Gastroesophageal sphincter (tissue), 4 donors: ENCODE data around the gene ROR2. TPM values are rescaled to one million over a fixed set of nuclear protein-coding genes. Genes with fewer than 3 reads are reported as not detected.

ENCODE experiments used
- ATAC-seq: fragments of 150-250 bp; one replicate; pipeline ENCODE4 v1.9.1; 2016; ENCODE audit warnings: mild to moderate bottlenecking, moderate library complexity
- H3K27ac ChIP-seq, 4 donors: fragments of 200-600 bp; sonication (generic) in 3 of 4; 1 replicate in 3 of 4; 2 replicates in 1 of 4; pipeline ENCODE4 v1.5.1; 2016 to 2019
- H3K27me3 ChIP-seq: fragments of 200-600 bp; sonication (generic); one replicate; pipeline ENCODE4 v1.5.1; 2019
- H3K36me3 ChIP-seq, 2 donors: fragments of 200-600 bp; sonication (generic); one replicate each; pipeline ENCODE4 v1.5.1; 2019; ENCODE audit warnings: control low read depth in 1 of 2
- H3K4me1 ChIP-seq, 3 donors: fragments of 200-600 bp; sonication (generic); 1 replicate in 2 of 3; 2 replicates in 1 of 3; pipeline ENCODE4 v1.5.1; 2016 to 2019; ENCODE audit warnings: control low read depth in 2 of 3
- H3K4me3 ChIP-seq, 2 donors: fragments of 200-600 bp; sonication (generic); one replicate each; pipeline ENCODE4 v1.5.1; 2019; ENCODE audit warnings: mild to moderate bottlenecking in 1 of 2, moderate library complexity in 1 of 2
- H3K9me3 ChIP-seq, 3 donors: fragments of 200-600 bp; sonication (generic); one replicate each; pipeline ENCODE4 v1.5.1; 2017 to 2019; ENCODE audit warnings: control low read depth in 2 of 3
- CTCF ChIP-seq, 4 experiments: fragments of 200-600 bp in 2 of 4; fragments of 450-650 bp in 2 of 4; sonication (generic) in 1 of 4; IDR thresholded peaks; one replicate each; pipeline ENCODE4 v1.5.1; 2017 to 2019; ENCODE audit warnings: antibody characterized with exemption in 4 of 4, mild to moderate bottlenecking in 2 of 4, moderate library complexity in 2 of 4
- EP300 ChIP-seq: sonication (generic); formaldehyde crosslinking; IDR thresholded peaks from one replicate; pipeline ENCODE4 v1.6.1; 2017; ENCODE audit warnings: antibody characterized with exemption, mild to moderate bottlenecking
- POLR2A ChIP-seq, 2 donors: fragments of 450-650 bp; IDR thresholded peaks; one replicate each; pipeline ENCODE4 v1.6.1; 2017; ENCODE audit warnings: antibody characterized with exemption in 2 of 2, mild to moderate bottlenecking in 2 of 2, moderate library complexity in 1 of 2
- POLR2AphosphoS5 ChIP-seq: sonication (generic); formaldehyde crosslinking; IDR thresholded peaks from one replicate; pipeline ENCODE4 v1.6.1; 2017; ENCODE audit warnings: antibody characterized with exemption
- WGBS, 2 donors: methylation state at CpG; one replicate each; pipeline ENCODE4 v1.1.5; 2018; ENCODE audit warnings: low coverage in 1 of 2; 5-methylcytosine and 5-hydroxymethylcytosine counted together
- total RNA-seq, 4 donors: library from RNA; depleted of rRNA; stranded (reverse); fragments of >200 nt; gene quantifications; one replicate each; pipeline ENCODE4 v1.1.0, GENCODE V29; 2016

Gene ROR2
- total RNA-seq, 4 donors from 2014 or later, result 40.8 to 69.1 (median 63.2) TPM

- no CpG with 5 or more reads among the region's 2 CpGs for WGBS, 2 donors
- ATAC-seq, result no peak
- H3K9me3 ChIP-seq, result no peaks in the 10 kb centered on the region
- TF ChIP-seq POLR2A (IDR thresholded peaks at IDR 0.05), result no peak
- TF ChIP-seq POLR2AphosphoS5, result no peak
- TF ChIP-seq EP300, result no peak
- TF ChIP-seq CTCF (IDR thresholded peaks at IDR 0.05), result no peak
- no peaks in the 10 kb centered on the region for H3K36me3 ChIP-seq
- H3K27ac ChIP-seq, result no peak overlapping the region
- H3K4me1 ChIP-seq, result no peaks in the 10 kb centered on the region
- H3K4me3 ChIP-seq, result no peak overlapping the region
- peaks cover 9% of the 10 kb centered on the region for H3K27me3 ChIP-seq
Measured at GRCh38 chr9:91972711-91973110, 22.7 kb upstream of the ROR2 start.

GRCh38 chr9:91972076-91972626 lies 22.1 kb upstream of the ROR2 start:
- WGBS, 2 donors, result 33% methylated on average over 4 of the region's 4 CpGs; no CpG with 5 or more reads in 1 of the 2 donors
- ATAC-seq, result no peak
- H3K9me3 ChIP-seq, result no peaks in the 10 kb centered on the region
- no peaks in the 10 kb centered on the region for H3K4me1 ChIP-seq
- H3K4me3 ChIP-seq, result no peak overlapping the region
- TF ChIP-seq POLR2A (IDR thresholded peaks at IDR 0.05) (no peak), POLR2AphosphoS5 (no peak), CTCF (IDR thresholded peaks at IDR 0.05) (no peak), EP300 (no peak)
- no peaks in the 10 kb centered on the region for H3K36me3 ChIP-seq
- H3K27ac ChIP-seq, result no peak overlapping the region
- H3K27me3 ChIP-seq, result peaks cover 9% of the 10 kb centered on the region

- H3K9me3 ChIP-seq, result peaks cover 0 to 7% (median 0%) of the 10 kb centered on the region in 3 donors
- 78 to 83% methylated on average over 3 of the region's 3 CpGs for WGBS, 2 donors
- TF ChIP-seq CTCF (IDR thresholded peaks at IDR 0.05) (no peak), POLR2A (IDR thresholded peaks at IDR 0.05) (no peak), POLR2AphosphoS5 (no peak), EP300 (no peak)
- peaks cover 4% of the 10 kb centered on the region for H3K27me3 ChIP-seq
- H3K4me1 ChIP-seq, result no peaks in the 10 kb centered on the region
- no peak overlapping the region for H3K27ac ChIP-seq
- H3K4me3 ChIP-seq, result no peak overlapping the region
- H3K36me3 ChIP-seq, result no peaks in the 10 kb centered on the region
- ATAC-seq, result no peak
Measured at GRCh38 chr9:91967259-91967658, 17.2 kb upstream of the ROR2 start.

- no peak overlapping the region for H3K27ac ChIP-seq
- 79% methylated on average over 2 of the region's 2 CpGs; no CpG with 5 or more reads in 1 of the 2 donors for WGBS, 2 donors
- ATAC-seq, result no peak
Measured at GRCh38 chr9:91966503-91966902, 16.5 kb upstream of the ROR2 start.

GRCh38 chr9:91963711-91964240 lies 13.7 kb upstream of the ROR2 start:
- no peaks in the 10 kb centered on the region for H3K4me1 ChIP-seq
- 69% methylated on average over 2 of the region's 2 CpGs; no CpG with 5 or more reads in 1 of the 2 donors for WGBS, 2 donors
- H3K9me3 ChIP-seq, result peaks cover 0 to 17% (median 0%) of the 10 kb centered on the region in 3 donors
- no peaks in the 10 kb centered on the region for H3K36me3 ChIP-seq
- no peak for TF ChIP-seq POLR2AphosphoS5
- no peak for TF ChIP-seq POLR2A (IDR thresholded peaks at IDR 0.05)
- TF ChIP-seq EP300, result no peak
- no peak for ATAC-seq
- H3K4me3 ChIP-seq, result no peak overlapping the region
- H3K27me3 ChIP-seq, result no peaks in the 10 kb centered on the region
- H3K27ac ChIP-seq, result no peak overlapping the region

More at GRCh38 chr9:91966503-91966902, 16.5 kb upstream of the ROR2 start:
- no peak for TF ChIP-seq POLR2AphosphoS5
- no peaks in the 10 kb centered on the region for H3K27me3 ChIP-seq
- H3K9me3 ChIP-seq, result peaks cover 0 to 7% (median 0%) of the 10 kb centered on the region in 3 donors
- no peaks in the 10 kb centered on the region for H3K4me1 ChIP-seq
- no peaks in the 10 kb centered on the region for H3K36me3 ChIP-seq
- no peak overlapping the region for H3K4me3 ChIP-seq

GRCh38 chr9:91960367-91960766 lies 10.3 kb upstream of the ROR2 start:
- Histone ChIP-seq H3K4me3 (no peak overlapping the region), H3K9me3 (peaks cover 0 to 17% (median 0%) of the 10 kb centered on the region in 3 donors), H3K36me3 (no peaks in the 10 kb centered on the region), H3K27me3 (no peaks in the 10 kb centered on the region), H3K27ac (no peak overlapping the region), H3K4me1 (no peaks in the 10 kb centered on the region)
- WGBS, 2 donors, result 100% methylated on average over 1 of the region's 1 CpG; no CpG with 5 or more reads in 1 of the 2 donors
- no peak for ATAC-seq
- TF ChIP-seq EP300 (no peak), POLR2AphosphoS5 (no peak), POLR2A (IDR thresholded peaks at IDR 0.05) (no peak), CTCF (IDR thresholded peaks at IDR 0.05) (no peak)
